Measurements from ENCODE around the gene PMM1.
A peak's percentile ranks its signal among the peaks of the same experiment; 100 is the strongest.
"Not testable (repeated sequence)": the region's sequence is repeated elsewhere in the genome, so short reads cannot be mapped to it uniquely, and the experiment has no call there.

The PMM1 gene

DNA sequence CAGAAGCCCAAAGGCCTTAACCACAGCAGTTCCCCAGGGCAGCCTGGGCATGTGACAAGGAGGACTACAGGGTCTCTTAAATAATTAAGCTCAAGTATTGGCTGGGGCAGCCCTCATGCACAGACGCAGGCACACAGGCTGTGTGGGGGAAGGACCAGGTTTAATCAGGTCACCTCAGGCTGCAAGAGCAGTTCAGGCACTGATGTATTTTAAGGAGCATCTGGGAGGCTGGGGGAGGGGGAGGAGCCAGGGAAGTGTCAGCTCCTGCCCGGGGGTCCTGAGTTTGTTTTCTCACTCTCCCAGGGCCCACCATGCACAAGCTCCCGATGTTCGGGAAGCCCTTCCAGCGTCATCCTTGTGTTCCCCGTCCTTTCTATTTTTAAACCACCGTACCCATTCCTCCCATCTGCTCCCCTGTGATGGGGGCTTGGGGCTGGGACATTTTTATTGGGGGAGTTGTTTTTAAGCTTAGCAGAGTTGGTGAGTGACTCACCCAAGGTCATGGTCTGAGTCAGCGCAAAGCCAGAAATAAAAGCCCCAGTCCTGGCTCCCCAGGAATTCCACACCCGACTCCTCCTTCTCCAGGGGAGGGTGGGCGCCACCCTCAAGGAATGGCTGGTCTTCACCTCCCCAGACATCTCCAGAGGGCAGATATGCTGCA lies 26.5 kb downstream of the PMM1 start:
- DNase-seq (ENCODE audit: low read depth), result no peak

DNA sequence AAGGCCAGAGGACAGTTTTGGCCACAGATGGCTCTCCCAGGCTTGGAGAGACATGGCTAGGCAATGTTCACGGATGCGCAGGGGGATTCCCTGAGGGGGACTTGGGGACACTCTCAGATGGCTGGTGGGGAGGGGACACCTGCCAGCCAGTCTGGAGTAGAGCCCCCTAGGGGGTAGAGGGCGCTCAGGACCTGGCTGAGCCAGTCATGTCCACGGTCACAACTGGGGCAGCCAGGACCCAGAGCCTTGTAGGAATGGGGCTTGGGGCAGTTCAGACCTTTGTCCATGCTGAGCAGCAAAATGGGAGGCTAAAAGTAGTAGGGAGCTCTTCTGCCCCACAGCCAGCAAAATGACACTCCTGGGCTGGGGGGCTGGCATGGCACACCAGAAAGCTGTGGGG lies 27.2 kb downstream of the PMM1 start:
- DNase-seq (ENCODE audit: low read depth), result no peak

GRCh38 chr22:41561788-41562187 lies 27.9 kb downstream of the PMM1 start:
- no peak for DNase-seq (ENCODE audit: low read depth)

DNA sequence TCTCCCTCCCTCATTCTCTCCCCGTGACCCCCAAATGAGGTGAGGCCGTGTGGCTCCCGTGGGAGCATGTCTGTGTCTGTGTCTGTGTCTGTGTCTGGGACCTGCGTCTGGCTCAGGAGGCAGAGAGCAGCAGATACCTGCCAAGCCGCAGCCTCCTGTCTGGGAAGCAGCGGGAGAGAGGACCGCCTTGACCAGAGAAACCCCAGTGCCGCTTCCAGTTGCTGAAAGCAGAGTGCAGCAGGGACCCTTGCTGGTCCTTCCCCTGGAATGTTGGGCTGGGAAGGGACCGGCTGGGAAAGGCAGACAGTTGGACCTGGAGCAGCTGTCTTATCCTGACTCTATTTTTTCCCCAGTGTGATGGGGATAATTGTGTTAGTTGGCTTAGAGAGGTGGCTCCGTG lies 28.3 kb downstream of the PMM1 start:
- no peak for DNase-seq (ENCODE audit: low read depth)

DNA sequence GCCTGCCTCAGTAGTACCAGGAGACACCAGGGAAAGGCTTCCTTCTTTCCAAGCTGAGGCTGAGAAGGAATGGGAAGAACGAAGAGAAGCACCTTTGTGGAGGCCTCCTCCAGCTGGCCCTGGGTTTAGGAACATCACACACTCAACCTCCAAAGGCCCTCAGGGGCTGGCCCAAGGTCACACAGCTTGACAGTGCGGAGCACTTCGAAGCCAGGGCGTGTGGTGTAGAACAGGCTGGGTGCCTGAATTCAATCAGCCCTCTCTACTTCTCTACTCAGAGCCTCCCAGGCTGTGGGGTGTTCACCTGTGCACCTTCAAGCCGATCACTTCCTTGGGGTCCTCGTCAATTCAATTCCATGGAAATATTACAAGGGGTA lies 29.6 kb downstream of the PMM1 start:
- DNase-seq (ENCODE audit: low read depth), result no peak

DNA sequence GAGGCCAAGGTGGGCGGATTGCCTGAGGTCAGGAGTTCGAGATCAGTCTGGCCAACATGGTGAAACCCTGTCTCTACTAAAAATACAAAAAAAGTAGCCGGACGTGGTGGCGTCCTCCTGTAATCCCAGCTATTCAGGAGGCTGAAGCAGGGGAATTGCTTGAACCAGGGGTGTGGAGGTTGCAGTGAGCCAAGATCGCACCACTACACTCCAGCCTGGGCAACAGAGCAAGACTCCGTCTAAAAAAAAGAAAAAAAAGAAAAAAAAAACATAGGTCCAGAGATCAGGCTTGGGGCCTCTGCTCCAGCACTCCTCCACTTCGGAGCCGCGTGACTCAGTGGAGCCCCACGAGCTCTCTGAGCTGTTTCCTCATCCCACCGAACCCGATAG lies 31.4 kb downstream of the PMM1 start:
- DNase-seq (ENCODE audit: low read depth), result not testable (repeated sequence)

DNA sequence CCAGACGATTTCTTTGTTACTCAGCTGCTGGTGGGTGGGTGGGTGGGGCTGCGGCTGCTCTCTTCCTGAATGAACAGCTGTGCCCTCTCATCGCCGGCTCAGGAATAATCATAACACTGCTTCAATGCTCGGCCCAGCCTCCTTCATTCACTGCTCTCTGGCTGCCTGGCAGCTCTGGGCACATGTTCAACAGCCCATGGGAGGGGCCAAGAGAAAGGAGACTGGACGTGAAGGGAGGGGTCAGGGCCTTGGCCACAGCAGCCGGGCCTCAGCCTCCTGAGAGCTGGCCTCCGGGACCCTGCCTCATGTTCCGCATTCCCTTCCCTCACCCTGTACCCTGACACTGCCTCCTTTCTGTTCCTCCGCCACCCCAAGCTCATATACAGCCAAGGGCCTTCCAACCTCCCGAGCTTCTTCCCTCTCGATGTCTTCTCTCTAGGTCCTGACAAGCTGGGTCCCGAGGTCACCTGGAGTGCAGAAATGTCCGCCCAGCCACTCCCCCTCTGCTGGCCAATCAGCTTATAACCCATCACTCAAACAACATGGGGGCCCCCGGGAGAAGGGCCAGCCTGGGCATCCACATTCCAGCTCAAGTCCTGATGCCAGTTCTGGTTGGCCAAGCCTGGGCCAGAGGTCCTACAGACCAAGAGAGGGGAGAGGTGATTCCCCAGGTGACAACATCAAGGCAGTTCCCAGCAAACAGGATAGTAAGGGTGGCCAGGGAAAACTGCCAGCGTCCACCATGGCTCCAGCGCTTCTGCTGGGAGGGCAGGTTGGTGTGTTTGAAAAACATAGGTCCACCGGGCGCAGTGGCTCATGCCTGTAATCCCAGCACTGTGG lies 32.0 kb downstream of the PMM1 start:
- DNase-seq (ENCODE audit: low read depth), result no peak

DNA sequence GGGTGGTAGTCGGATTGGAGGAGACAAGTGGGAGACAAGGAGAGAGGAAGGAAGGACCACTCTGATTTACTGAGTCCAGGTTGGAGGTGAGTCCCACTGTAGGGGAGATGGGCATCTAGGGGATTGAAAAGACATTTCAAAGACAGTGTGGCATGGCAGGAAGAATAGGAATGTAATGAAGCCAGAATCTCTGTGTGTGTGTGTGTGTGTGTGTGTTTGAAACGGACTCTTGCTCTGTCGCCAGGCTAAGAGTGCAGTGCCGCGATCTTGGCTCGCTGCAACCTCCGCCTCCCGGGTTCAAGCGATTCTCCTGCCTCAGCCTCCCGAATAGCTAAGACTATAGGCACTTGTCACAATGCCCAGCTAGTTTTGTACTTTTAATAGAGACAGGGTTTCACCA lies 33.1 kb downstream of the PMM1 start:
- no peak for DNase-seq (ENCODE audit: low read depth)

- no peak for DNase-seq (ENCODE audit: low read depth)
Observed at GRCh38 chr22:41555325-41555982, 34.2 kb downstream of the PMM1 start.

DNA sequence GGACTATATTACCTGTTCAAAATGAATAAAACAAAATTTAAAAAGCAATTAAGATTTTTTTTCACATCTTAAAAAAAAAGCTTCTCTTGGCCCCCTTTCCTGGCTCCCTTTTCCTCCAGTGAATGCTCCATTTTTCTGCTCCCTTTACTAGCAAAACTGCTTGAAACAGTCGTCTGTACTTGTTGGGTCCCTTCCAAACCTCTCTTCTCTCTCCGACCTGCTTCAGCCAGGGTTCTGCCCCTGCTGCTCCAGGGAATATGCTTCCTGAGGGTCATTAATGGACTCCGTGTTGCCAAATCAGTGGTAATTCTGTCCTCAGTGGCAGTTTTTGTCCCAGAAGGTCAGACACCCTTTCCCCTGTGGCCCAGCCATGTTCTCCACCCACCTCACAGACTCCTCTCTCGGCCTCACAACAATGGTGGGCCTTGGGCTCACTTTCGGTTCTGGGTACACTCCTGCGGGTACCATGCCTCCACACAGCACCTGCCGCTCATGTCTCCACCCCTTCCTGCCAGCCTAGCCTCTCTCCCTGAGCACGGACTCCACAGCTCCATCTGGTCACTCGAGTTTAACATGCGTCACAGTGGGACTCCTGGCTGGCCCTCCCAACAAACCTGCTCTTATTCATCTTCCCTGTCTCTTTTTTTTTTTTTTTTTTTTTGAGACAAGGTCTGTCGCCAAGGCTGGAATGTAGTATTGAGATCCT lies 37.6 kb downstream of the PMM1 start:
- DNase-seq (ENCODE audit: low read depth), result no peak

DNA sequence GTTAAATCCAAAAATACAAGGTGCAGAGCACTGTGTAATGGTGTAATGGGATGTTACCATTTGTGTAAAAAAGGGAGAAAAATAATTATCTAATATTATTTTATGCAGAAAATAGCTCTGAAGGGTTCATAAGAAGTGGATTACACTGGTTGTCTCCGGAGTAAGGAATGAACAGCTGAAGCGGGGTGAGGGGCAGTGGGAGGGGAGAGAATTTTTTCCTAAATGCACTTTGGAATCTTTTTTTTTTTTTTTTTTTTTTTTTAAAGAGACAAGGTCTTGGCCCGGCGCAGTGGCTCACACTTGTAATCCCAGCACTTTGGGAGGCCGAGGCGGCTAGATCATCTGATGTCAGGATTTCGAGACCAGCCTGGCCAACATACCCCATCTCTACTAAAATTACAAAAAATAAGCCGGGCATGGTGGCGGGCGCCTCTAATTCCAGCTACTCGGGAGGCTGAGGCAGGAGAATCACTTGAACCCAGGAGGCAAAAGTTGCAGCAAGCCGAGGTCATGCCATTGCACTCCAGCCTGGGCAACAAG lies 38.6 kb downstream of the PMM1 start:
- no peak for DNase-seq (ENCODE audit: low read depth)

GRCh38 chr22:41548830-41549211 lies 40.8 kb downstream of the PMM1 start:
- DNase-seq (ENCODE audit: low read depth), result no peak

- DNase-seq (ENCODE audit: low read depth), result no peak
Observed at GRCh38 chr22:41544671-41545476, 44.8 kb downstream of the PMM1 start.

GRCh38 chr22:41543854-41544670 lies 45.6 kb downstream of the PMM1 start, which contains the start of gene POLR3H:
POLR3H (minus strand) TSS chr22:41544470; CDS start chr22:41544101, 369 bp downstream.
- DNase-seq (ENCODE audit: low read depth), result peak; percentile 97

- no peak for DNase-seq (ENCODE audit: low read depth)
Observed at GRCh38 chr22:41542224-41542623, 47.4 kb downstream of the PMM1 start.

DNA sequence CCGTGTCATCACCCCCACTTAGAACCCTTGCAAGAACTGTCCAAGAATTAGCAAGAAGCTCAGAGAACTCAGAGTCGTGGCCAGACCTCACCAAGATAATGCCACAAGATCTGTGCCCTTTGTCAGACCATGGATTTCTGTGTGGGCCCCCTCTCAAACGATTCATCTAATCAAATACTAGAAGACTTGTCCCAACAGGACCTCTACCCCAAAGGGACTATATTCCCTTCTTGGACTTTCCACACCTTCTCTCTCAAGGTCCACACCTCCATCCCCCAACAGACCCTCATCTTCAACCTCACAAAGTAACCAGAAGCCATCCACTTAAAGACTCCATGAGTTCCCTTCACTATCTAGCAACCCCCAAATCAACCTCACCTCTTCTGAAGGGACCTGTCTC lies 48.2 kb downstream of the PMM1 start:
- DNase-seq (ENCODE audit: low read depth), result no peak

GRCh38 chr22:41540365-41540764 lies 49.3 kb downstream of the PMM1 start:
- no peak for DNase-seq (ENCODE audit: low read depth)

DNA sequence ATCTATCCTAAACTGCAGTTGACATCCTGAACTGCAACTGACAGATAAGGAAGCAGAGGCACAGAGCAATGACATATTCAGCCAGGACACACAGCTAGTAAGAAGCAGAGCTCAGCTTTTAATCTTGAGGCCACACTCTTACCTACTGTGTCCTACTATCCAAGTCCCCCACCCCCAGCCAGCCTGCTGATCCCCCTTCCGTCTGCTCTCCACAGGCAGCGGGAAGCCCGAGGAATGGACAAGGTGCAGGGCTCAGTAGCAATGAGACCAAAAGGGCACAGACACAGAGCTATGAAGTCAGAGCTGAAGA lies 49.7 kb downstream of the PMM1 start:
- DNase-seq (ENCODE audit: low read depth), result no peak

DNA sequence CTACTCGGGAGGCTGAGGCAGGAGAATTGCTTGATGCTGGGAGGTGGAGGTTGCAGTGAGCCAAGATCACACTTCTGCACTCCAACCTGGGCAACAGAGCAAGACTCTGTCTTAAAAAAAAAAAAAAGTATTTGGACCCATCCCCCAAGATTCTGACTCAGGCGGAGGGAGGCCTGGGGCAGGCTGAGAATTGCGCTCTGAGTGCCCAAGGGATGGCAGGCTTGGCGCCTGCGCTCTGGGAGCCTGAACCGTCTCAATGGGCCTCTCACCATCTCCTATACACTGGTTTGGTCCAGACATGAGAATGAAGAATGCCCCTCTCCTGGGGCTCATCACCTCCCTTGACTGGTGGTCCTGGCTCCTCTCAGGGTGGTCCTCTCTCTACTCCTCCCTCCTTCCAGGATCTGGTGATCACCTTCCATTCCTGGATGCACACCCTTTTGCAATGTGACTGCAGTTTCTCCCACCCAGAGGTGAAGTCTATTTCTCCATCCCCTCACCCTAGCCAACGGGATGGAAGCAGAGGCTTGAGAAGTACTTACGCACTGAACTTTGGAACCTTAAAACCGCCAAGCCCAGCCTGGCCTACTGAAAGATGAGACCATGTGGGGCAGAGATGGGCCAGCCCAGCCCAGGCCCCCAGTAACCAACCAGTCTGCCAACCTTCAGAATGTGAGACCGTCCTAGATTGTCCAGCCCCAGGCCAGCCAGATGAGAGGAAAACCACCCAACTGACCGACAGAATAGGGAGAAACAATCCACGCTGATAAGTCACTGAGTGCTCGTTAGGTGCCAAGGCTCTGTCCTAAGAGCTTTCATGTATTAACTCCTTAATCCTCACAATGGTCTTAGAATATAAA lies 50.3 kb downstream of the PMM1 start:
- no peak for DNase-seq (ENCODE audit: low read depth)

GRCh38 chr22:41538583-41538982 lies 51.1 kb downstream of the PMM1 start:
- DNase-seq (ENCODE audit: low read depth), result no peak

Measured in stimulated activated CD4-positive, alpha-beta T cell treated with anti-CD3 and anti-CD28 coated beads, Interleukin-2, amount 100 ng/mL, for 4 hours (primary cell).